OCI-LY3 (cell line): ENCODE measurements around the gene PDZD7.

Experiments used
- H2AFZ ChIP-seq: fragments of 200-600, 300-600 bp; shearing (Covaris generic); 2 replicates; pipeline ENCODE4 v1.6.0; 2014; ENCODE audit warnings: antibody characterized with exemption, low read depth, low read length
- H3K27ac ChIP-seq: fragments of 200-600, 300-600 bp; sonication (generic); 2 replicates; pipeline ENCODE4 v1.5.1; 2014; ENCODE audit warnings: mild to moderate bottlenecking, low read length, moderate library complexity, mixed read lengths
- H3K27me3 ChIP-seq: fragments of 200-600, 300-600 bp; sonication (generic); 2 replicates; pipeline ENCODE4 v1.6.1; 2014; ENCODE audit warnings: low read depth, low read length, mixed read lengths
- H3K36me3 ChIP-seq: fragments of 200-600, 300-600 bp; sonication (generic); replicated peaks from 2 replicates; pipeline ENCODE3; 2014; ENCODE audit warnings: low read depth, low read length, mixed read lengths
- H3K4me1 ChIP-seq: fragments of 300-600, 200-600 bp; sonication (generic); 2 replicates; pipeline ENCODE4 v1.6.1; 2014; ENCODE audit warnings: low read length, mixed read lengths
- H3K4me2 ChIP-seq: fragments of 200-600, 300-600 bp; sonication (generic); 2 replicates; pipeline ENCODE4 v1.6.1; 2014; ENCODE audit warnings: low read length, mixed read lengths
- H3K4me3 ChIP-seq: fragments of 300-600, 200-600 bp; sonication (generic); 2 replicates; pipeline ENCODE4 v1.5.1; 2014; ENCODE audit warnings: antibody characterized with exemption, mild to moderate bottlenecking, low read length, moderate library complexity
- H3K79me2 ChIP-seq: fragments of 300-600, 200-600 bp; shearing (Covaris generic); 2 replicates; pipeline ENCODE4 v1.6.1; 2014; ENCODE audit warnings: mild to moderate bottlenecking, low read length, mixed read lengths
- H3K9ac ChIP-seq: fragments of 300-600, 200-600 bp; shearing (Covaris generic); 2 replicates; pipeline ENCODE4 v1.6.0; 2014; ENCODE audit warnings: mild to moderate bottlenecking, low read length, moderate library complexity
- H3K9me3 ChIP-seq: fragments of 200-600, 300-600 bp; shearing (Covaris generic); 2 replicates; pipeline ENCODE4 v1.6.1; 2014; ENCODE audit warnings: low read length, mixed read lengths; ENCODE audit not compliant: insufficient read depth
- H4K20me1 ChIP-seq: fragments of 200-600, 300-600 bp; sonication (generic); 2 replicates; pipeline ENCODE4 v1.6.1; 2016; ENCODE audit warnings: low read length, mixed read lengths; ENCODE audit not compliant: insufficient read depth
- EZH2phosphoT487 ChIP-seq: fragments of 200-600 bp; shearing (Covaris generic); IDR thresholded peaks from 2 replicates; pipeline ENCODE4 v1.6.1; 2018; ENCODE audit warnings: antibody characterized with exemption, mixed run types, low read depth
- TF ChIP-seq, protein P1 (sequence below): fragments of 200-600, 300-600 bp; sonication (generic); IDR thresholded peaks from 2 replicates; pipeline ENCODE4 v1.5.1; 2014; ENCODE audit warnings: antibody characterized with exemption, low read length, low read depth

The PDZD7 gene

DNA sequence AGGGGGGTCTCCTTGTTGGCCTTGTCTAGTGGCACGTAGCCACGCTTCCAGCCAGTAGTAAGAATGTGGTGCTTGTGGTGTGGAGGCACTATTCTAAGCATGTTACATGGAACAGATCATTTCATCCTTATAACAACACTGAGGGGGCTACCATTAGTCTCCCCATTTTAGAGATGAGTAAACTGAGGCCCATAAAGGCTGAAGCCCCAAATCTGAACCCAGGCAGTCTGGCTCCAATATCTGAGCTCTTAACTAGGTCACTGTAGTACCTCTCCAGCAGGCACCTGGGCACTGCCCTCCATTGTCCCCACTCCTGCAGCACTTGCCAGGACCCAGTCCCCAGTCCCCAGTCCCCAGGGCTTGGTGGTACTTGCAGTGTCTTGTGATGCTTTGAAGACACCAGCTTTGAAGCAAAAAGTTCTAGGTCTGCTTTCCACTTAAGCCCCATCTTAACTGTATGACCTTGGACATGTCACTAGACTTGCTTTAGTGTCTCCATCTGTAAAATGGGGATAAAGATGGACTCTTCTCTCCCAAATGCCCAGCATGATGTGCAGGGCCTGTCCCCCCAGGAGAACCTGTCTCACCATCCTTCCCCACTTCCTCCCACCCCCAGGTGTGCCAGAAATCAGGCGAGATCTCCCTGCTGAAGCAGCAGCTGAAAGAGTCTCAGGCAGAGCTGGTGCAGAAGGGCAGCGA lies 24.9 kb downstream of the PDZD7 start:
- Histone ChIP-seq H2AFZ (no peak overlapping the region), H3K9ac (no peak overlapping the region), H3K9me3 (no peaks in the 10 kb centered on the region), H3K4me1 (no peaks in the 10 kb centered on the region), H3K79me2 (no peaks in the 10 kb centered on the region), H3K4me3 (no peak overlapping the region), H3K27ac (no peak overlapping the region), H4K20me1 (no peaks in the 10 kb centered on the region), H3K4me2 (no peak overlapping the region), H3K36me3 (no peaks in the 10 kb centered on the region), H3K27me3 (no peaks in the 10 kb centered on the region)
- no peak for TF ChIP-seq EZH2phosphoT487
- TF ChIP-seq, protein P1, sequence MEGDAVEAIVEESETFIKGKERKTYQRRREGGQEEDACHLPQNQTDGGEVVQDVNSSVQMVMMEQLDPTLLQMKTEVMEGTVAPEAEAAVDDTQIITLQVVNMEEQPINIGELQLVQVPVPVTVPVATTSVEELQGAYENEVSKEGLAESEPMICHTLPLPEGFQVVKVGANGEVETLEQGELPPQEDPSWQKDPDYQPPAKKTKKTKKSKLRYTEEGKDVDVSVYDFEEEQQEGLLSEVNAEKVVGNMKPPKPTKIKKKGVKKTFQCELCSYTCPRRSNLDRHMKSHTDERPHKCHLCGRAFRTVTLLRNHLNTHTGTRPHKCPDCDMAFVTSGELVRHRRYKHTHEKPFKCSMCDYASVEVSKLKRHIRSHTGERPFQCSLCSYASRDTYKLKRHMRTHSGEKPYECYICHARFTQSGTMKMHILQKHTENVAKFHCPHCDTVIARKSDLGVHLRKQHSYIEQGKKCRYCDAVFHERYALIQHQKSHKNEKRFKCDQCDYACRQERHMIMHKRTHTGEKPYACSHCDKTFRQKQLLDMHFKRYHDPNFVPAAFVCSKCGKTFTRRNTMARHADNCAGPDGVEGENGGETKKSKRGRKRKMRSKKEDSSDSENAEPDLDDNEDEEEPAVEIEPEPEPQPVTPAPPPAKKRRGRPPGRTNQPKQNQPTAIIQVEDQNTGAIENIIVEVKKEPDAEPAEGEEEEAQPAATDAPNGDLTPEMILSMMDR, result no peak

DNA sequence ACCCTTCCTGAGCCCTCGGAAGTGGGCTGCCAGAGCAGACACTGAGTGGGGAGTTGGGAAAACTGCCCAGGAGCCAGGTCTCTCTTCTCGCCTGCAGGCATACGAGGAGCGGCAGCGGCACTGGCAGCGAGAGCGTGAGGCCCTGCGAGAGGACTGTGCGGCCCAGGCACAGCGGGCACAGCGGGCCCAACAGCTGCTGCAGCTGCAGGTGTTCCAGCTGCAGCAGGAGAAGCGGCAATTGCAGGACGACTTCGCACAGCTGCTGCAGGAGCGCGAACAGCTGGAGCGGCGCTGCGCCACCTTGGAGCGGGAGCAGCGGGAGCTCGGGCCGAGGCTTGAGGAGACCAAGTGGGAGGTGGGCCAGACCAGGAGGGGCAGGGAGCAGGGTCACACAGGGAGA lies 25.6 kb downstream of the PDZD7 start:
- TF ChIP-seq EZH2phosphoT487, result no peak
- TF ChIP-seq, protein P1, result no peak
- Histone ChIP-seq H3K27me3 (no peaks in the 10 kb centered on the region), H4K20me1 (no peaks in the 10 kb centered on the region), H3K4me2 (no peak overlapping the region), H3K4me1 (no peaks in the 10 kb centered on the region), H3K27ac (no peak overlapping the region), H3K9ac (no peak overlapping the region), H3K36me3 (no peaks in the 10 kb centered on the region), H2AFZ (no peak overlapping the region), H3K4me3 (no peak overlapping the region), H3K79me2 (no peaks in the 10 kb centered on the region), H3K9me3 (no peaks in the 10 kb centered on the region)

DNA sequence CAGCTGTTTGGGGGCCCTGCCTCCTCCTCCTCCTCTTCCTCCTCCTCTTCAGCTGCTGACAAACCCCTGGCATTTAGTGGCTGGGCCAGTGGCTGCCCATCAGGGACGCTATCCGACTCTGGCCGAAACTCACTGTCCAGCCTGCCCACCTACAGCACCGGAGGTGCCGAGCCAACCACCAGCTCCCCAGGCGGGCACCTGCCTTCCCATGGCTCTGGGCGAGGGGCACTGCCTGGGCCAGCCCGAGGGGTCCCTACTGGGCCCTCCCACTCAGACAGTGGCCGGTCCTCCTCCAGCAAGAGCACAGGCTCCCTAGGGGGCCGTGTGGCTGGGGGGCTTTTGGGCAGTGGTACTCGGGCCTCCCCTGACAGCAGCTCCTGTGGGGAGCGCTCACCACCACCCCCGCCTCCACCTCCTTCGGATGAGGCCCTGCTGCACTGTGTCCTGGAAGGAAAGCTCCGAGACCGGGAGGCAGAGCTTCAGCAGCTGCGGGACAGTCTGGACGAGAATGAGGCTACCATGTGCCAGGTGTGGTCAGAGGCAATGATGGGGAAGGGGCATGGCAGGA lies 27.2 kb downstream of the PDZD7 start:
- TF ChIP-seq, protein P1, result no peak
- TF ChIP-seq EZH2phosphoT487, result no peak
- Histone ChIP-seq H3K4me2 (no peak overlapping the region), H3K27ac (no peak overlapping the region), H3K36me3 (no peaks in the 10 kb centered on the region), H3K9me3 (no peaks in the 10 kb centered on the region), H3K4me1 (peaks cover 2% of the 10 kb centered on the region), H3K9ac (no peak overlapping the region), H4K20me1 (no peaks in the 10 kb centered on the region), H2AFZ (no peak overlapping the region), H3K79me2 (peaks cover 1% of the 10 kb centered on the region; the same call in 1 of the 2 replicates), H3K27me3 (no peaks in the 10 kb centered on the region), H3K4me3 (no peak overlapping the region)

DNA sequence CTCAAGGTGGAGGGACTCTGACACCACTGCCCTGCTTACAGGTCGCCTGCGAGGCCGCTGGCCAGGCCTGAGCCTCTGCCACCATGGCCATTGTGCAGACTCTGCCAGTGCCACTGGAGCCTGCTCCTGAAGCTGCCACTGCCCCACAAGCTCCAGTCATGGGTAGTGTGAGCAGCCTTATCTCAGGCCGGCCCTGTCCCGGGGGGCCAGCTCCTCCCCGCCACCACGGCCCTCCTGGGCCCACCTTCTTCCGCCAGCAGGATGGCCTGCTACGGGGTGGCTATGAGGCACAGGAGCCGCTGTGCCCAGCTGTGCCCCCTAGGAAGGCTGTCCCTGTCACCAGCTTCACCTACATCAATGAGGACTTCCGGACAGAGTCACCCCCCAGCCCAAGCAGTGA lies 28.5 kb downstream of the PDZD7 start:
- H3K36me3 ChIP-seq, result no peaks in the 10 kb centered on the region
- peaks cover 7% of the 10 kb centered on the region for H3K4me1 ChIP-seq
- no peak overlapping the region for H3K4me3 ChIP-seq
- no peak overlapping the region for H3K27ac ChIP-seq
- no peak overlapping the region for H3K4me2 ChIP-seq
- H3K27me3 ChIP-seq, result no peaks in the 10 kb centered on the region
- no peaks in the 10 kb centered on the region for H3K9me3 ChIP-seq
- no peaks in the 10 kb centered on the region for H4K20me1 ChIP-seq
- TF ChIP-seq EZH2phosphoT487, result no peak
- TF ChIP-seq, protein P1, result no peak
- no peak overlapping the region for H2AFZ ChIP-seq
- peaks cover 6% of the 10 kb centered on the region; the same call in 1 of the 2 replicates for H3K79me2 ChIP-seq
- no peak overlapping the region for H3K9ac ChIP-seq
